NOMO-1 treated with dmso at 0.1 percent for 144 hours (cell line): ENCODE results near the gene PLGLB2.
"Not testable (repeated sequence)": the region's sequence is repeated elsewhere in the genome, so short reads cannot be mapped to it uniquely, and the experiment has no call there.

ENCODE experiments used
- DNase-seq: peaks from one replicate; lab custom pipeline; 2025; ENCODE audit not compliant: unreplicated experiment; lab: John Stamatoyannopoulos, UW

The PLGLB2 gene

DNA sequence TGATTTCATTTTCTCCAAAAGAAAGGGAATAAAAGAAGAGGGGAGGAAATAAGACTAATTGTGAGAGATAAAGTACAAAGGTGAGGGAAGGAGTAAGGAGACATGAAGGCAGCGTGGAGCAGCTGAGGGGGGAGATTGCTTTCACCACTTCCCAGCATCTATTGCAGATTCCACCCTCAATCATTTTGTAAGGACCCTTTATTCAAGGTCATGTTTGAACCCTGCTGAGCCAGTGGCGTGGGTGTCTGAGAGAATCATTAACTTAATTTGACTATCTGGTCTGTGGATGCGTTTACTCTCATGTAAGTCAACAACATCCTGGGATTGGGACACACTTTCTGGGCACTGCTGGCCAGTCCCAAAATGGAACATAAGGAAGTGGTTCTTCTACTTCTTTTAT is at the start of gene PLGLB2:
Gene PLGLB2 (plus strand): TSS at position 297 of the 400 bp plus-strand sequence. CDS start 67 bp downstream, at position 364.
- not testable (repeated sequence) for DNase-seq

DNA sequence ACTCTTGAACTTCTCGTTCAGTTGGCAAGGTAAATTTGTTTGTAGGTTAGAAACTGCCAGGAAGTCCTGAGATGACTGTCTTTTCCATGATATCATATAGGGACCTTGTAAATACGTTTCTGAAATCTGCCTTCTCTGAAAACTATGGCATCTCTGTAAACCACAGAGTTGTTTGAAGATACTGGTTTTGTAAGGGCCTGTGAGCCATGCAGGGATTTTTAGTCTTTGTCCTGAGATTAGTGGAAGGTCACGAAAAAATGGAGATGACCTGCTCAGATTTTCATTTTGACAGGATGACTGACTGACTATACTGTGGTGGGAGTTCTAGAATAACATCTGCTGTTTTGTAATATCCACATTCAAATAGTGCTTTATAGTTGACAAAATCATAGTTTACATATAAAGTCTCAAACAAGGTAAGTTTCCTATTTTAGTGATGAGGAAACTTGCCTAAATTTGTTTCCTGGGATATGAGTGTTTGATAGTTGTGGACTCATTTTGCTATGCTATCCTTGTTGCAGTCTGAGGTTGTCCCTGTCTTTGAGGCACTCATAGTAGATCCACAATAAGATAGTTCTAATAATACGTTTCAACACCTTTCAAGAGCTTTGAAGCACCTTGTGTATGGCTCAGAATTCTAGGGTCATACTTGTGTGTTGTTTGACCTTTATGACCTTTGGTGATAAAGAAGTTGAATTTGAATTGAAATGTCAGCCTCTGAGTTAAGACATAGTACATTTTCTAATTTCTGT is 43.1 kb upstream of the PLGLB2 start:
- not testable (repeated sequence) for DNase-seq

DNA sequence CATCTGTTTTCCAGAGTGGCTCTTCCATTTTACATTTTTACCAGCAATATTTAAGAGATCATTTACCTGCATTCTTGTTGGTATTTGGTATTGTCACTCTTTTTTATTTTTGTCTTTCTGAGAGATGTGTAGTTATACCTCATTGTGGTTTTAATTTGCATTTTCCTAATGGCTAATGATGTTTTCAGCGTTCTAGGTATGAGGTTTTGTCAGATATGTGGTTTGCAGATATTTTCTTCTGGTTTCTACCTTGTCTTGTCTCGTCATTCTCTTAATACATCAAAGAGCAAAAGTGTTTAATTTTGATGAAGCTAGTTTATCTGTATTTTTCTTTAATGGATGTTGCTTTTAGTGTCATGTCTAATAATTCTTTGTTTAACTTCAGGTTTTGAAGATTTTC is 39.5 kb upstream of the PLGLB2 start:
- not testable (repeated sequence) for DNase-seq

DNA sequence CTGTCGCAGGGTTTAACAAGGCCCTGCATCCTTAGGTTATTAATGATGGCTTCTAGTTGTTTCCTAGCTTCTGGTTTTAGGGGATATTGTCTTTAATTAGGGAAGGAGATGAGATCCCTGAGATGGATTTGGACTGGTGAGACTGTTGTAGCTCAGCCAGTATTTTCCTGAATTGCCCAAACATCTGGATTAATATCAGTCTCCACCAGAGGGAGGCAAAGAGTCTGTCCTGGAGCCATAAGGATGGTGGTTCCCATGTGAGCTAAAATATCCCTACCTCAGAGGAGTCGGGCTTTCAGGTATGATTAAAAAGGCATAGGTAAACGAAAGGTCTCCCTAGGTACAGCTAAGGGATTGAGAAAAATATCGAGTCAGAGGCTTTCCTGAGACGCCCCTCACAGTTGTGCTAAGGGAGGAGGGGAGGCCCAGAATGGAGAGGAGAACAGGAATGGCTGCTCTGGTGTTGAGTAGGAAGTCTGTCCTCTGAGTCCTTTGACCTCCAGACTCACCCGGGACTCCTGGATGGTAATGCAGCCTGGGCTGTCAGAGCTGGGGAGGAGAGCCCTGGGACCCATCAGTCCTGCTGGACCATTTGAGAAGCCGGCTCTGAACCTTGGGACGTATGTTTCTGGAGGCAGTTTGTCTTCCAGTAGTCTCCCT is 19.8 kb upstream of the PLGLB2 start:
- not testable (repeated sequence) for DNase-seq

DNA sequence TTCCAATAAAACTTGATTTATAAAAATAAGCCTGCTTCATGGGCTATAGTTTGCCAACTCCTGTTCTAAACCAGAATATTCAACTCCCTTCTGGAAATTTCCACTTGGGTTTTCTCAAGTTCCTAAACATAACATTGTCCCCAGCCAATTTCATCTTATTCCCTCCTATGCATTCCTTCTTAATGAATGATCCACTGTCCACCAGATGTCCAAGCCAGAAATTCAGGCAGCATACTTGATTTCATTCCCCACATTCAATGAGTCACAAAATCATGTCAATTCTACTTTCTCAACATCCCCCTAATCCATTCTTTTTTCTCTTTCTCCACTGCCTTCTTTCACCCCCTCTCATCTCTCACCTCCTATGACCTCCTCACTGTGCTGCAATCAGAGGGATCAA is 7.0 kb upstream of the PLGLB2 start:
- DNase-seq: not testable (repeated sequence)

DNA sequence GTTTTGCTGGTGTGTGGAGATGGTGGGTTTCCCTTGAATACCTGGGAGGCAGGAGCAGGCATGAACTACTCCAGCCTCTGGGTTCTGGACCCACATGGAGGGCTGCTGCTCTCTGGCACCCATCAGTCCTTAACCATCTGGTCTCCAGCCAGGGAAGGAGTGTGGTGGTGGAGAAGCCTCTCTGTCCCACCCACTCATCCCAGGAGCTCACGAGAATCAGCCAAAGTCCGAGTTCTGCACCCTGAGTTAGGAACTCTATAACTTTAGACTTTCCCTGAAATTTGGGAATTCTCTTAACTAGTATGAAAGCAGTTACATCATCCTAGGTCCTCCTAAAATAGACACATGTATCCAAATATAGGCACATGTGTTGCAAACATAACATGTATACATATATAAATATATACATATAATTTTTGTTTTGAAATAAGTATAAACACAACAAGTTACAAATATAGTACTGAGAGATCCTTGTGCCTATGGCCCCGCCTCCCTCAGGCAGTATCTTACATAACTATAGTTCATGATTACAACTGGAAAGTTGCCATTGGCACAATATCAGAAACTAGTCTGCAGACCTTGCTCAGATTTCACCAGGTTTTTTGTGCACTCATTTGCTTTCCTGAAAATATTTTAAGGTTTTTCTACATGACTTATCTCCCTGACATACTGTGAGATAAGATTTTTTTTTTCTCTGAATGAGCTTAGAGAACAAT is 5.3 kb upstream of the PLGLB2 start:
- not testable (repeated sequence) for DNase-seq

DNA sequence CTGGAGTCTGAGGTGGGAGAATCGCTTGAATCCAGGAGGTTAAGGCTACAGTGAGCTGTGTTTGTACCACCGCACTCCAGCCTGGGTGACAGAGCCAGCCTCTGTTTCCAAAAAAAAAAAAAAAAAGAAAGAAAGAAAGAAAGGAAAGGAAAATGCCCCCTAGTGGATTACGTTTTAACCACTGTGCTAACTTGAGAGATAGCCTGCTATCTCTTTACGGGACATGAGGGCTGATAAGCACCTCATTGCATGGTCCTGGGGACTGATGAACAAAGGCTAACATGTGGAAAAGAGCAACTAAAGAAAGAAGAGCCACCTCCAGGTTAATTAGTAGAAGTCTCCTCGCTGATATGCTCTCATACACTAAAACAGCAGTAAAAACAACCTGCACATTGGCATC is 4.2 kb upstream of the PLGLB2 start:
- DNase-seq: not testable (repeated sequence)

DNA sequence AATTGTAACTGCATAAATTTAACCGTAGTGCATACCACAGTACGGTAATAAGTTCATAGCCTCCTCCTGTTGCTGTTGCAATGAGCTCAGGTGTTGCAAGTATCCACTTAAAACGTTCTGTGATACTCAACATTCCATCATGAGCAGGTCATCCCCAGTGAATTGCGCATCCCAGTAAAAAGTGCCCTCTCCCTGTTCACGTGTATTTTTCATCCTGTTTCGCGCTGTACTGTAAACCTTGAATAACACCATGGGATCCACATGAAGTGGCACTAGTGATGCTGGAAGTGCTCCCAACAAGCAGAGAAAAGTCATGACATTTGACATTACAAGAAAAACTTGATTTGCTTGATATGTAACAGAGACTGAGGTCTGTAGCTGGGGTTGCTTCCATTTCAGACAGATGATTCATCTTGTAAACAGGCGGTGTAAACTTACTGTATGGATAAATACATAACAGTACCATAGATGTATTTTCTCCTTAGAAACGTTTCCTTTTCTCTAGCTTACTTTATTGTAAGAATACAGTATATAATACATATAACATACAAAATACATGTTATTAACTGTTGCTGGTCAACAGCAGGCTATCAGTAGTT is 2.4 kb upstream of the PLGLB2 start:
- not testable (repeated sequence) for DNase-seq

DNA sequence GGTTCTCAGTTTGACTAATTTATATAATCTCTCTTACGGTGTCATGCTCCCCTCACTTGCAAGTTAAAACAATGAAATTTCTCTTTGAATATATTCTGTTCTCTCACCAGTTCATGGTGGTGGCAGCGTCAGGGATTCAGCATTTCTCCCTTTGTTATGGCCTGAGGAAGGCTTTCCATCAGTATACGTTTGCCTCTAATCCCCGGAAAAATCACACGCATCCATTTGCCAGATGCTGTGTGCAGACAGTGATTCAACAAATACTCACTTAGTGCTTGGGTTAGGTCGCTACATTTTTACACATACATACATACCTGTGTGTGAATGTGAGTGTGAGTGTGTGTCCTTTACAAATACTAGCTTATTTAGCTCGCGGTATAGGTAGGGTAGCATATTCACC is 637 bp downstream of the PLGLB2 start:
- not testable (repeated sequence) for DNase-seq

DNA sequence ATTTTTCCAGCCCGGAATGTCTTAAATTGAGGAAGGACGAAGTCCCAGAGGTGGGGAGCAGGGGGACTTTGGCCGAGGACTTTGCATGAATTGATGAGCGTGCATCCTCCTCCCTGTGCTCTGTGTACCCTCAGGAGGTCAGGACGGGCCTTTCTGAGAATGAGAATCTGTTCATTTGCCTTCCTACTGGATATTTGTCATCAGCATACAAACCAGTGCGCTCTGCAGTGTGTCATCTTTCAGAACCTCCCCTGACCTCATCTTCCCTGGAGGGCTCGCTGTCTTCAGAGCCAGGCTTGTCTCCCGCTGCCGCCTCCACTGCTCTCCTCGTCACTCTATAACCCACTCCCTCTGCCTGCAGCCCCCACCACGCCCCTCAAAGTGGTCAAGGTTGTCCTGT is 2.7 kb downstream of the PLGLB2 start:
- DNase-seq: not testable (repeated sequence)

DNA sequence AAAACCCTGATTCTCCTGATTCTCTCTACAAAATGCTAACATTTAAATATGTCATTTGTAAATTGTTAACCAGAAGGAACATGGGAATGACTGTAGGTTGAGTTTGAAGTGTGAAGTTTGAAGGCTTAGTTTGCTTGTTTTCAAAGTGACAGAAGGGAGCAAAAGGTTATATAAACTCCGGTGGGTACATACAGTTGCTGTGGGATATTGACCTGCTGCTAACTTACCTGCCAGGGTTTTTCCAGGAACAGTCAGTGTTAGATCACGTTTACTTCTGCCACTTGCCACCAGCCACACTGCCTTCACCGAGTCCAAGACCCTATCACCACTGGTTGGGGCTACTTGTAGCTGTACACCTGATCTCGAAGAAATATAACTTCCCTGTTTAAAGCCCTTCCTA is 6.9 kb downstream of the PLGLB2 start:
- not testable (repeated sequence) for DNase-seq
